ENCODE measurements around the gene TTC23L. TPM values are rescaled to one million over a fixed set of nuclear protein-coding genes. Genes with fewer than 3 reads are reported as not detected.

The TTC23L gene
- total RNA-seq, 1 donor from 2014 or later = not detected

GRCh38 chr5:34926318-34926888, 87.4 kb downstream of the TTC23L start:
- DNase-seq (ENCODE audit: low read depth) = no peak
- no peak overlapping the region for H3K4me3 ChIP-seq (ENCODE audit: low read depth, low read length)
- no peak for TF ChIP-seq CTCF (conservative IDR thresholded peaks at IDR 0.05; ENCODE audit: low read depth, low read length)

GRCh38 chr5:34927785-34928184, 88.8 kb downstream of the TTC23L start:
- no peak for DNase-seq (ENCODE audit: low read depth)
- H3K4me3 ChIP-seq (ENCODE audit: low read depth, low read length) = no peak overlapping the region
- no peak for TF ChIP-seq CTCF (conservative IDR thresholded peaks at IDR 0.05; ENCODE audit: low read depth, low read length)

- H3K4me3 ChIP-seq (ENCODE audit: low read depth, low read length) = no peak overlapping the region
- no peak for TF ChIP-seq CTCF (conservative IDR thresholded peaks at IDR 0.05; ENCODE audit: low read depth, low read length)
- DNase-seq (ENCODE audit: low read depth) = no peak
Observed at GRCh38 chr5:34928267-34928666, 89.3 kb downstream of the TTC23L start.

- DNase-seq (ENCODE audit: low read depth) = peak; percentile 33
- TF ChIP-seq CTCF (conservative IDR thresholded peaks at IDR 0.05; ENCODE audit: low read depth, low read length) = no peak
- H3K4me3 ChIP-seq (ENCODE audit: low read depth, low read length) = peak within 1 kb of the TSS; percentile 90
Observed at GRCh38 chr5:34929134-34929719, 90.3 kb downstream of the TTC23L start, which contains the start of gene DNAJC21. TSS of gene DNAJC21 (plus strand) at chr5:34929559. CDS start at chr5:34929820, 261 bp downstream.

GRCh38 chr5:34929720-34930461, 90.9 kb downstream of the TTC23L start:
- TF ChIP-seq CTCF (conservative IDR thresholded peaks at IDR 0.05; ENCODE audit: low read depth, low read length) = no peak
- peak; percentile 18 for DNase-seq (ENCODE audit: low read depth)
- H3K4me3 ChIP-seq (ENCODE audit: low read depth, low read length) = peak overlapping the region; percentile 90

- DNase-seq (ENCODE audit: low read depth) = no peak
- H3K4me3 ChIP-seq (ENCODE audit: low read depth, low read length) = peak overlapping the region; percentile 90
- no peak for TF ChIP-seq CTCF (conservative IDR thresholded peaks at IDR 0.05; ENCODE audit: low read depth, low read length)
Observed at GRCh38 chr5:34930462-34930844, 91.5 kb downstream of the TTC23L start.
